Body of pancreas (tissue), 4 donors: Measurements from ENCODE around the gene MRPL27. TPM values are rescaled to one million over a fixed set of nuclear protein-coding genes. Genes with fewer than 3 reads are reported as not detected.

Source experiments
- ATAC-seq: fragments of 150-250 bp; one replicate; pipeline ENCODE4 v1.9.1; 2016
- DNase-seq, 4 donors: peaks; one replicate each; pipeline ENCODE4 v3.0.0-alpha.2; 2019
- H3K27ac ChIP-seq, 4 donors: fragments of 200-600 bp; sonication (generic); 1 replicate in 3 of 4; 2 replicates in 1 of 4; pipeline versions ENCODE4 v1.5.1 to v1.6.1; 2016 to 2019; ENCODE audit warnings: mild to moderate bottlenecking in 1 of 4, mixed read lengths in 1 of 4, moderate library complexity in 1 of 4
- H3K27me3 ChIP-seq, 2 donors: fragments of 200-600 bp; sonication (generic); one replicate each; pipeline ENCODE4 v1.6.0; 2016; ENCODE audit warnings: mild to moderate bottlenecking in 1 of 2
- H3K36me3 ChIP-seq, 2 donors: fragments of 200-600 bp; sonication (generic); replicated peaks in 1 of 2; 2 replicates each; pipeline ENCODE4 v1.5.1; 2016; ENCODE audit warnings: low read depth in 2 of 2; ENCODE audit not compliant: insufficient read depth in 1 of 2
- H3K4me1 ChIP-seq: fragments of 200-600 bp; sonication (generic); one replicate; pipeline ENCODE4 v1.6.0; 2016
- H3K4me3 ChIP-seq, 2 donors: fragments of 200-600 bp; sonication (generic); 1 replicate in 1 of 2; 2 replicates in 1 of 2; pipeline ENCODE4 v1.5.1; 2016 to 2019
- H3K9me3 ChIP-seq, 3 donors: fragments of 200-600 bp; sonication (generic); 1 replicate in 2 of 3; 2 replicates in 1 of 3; pipeline ENCODE4 v1.5.1; 2016
- CTCF ChIP-seq, 7 experiments: fragments of 450-650 bp in 4 of 7; fragments of 200-600 bp in 3 of 7; sonication (generic) in 3 of 7; IDR thresholded peaks; one replicate each; pipeline ENCODE4 v1.5.1; 2016 to 2019; ENCODE audit warnings: antibody characterized with exemption in 7 of 7
- POLR2A ChIP-seq, 3 donors: fragments of 450-650 bp; IDR thresholded peaks; one replicate each; pipeline ENCODE4 v1.6.1; 2016; ENCODE audit warnings: antibody characterized with exemption in 3 of 3, mild to moderate bottlenecking in 2 of 3
- WGBS, 2 donors: methylation state at CpG; one replicate each; pipeline ENCODE4 v1.1.5; 2017; 5-methylcytosine and 5-hydroxymethylcytosine counted together
- intact Hi-C: fragments of 100-400 bp; cut with DNase I; formaldehyde crosslinking; loops from one replicate; pipeline ENCODE4 v1.15.1; 2023
- small RNA-seq: library from RNA; depleted of rRNA; stranded (forward); fragments of <200 nt; gene quantifications from one replicate; pipeline ENCODE3, GENCODE V24; 2016
- total RNA-seq, 2 donors: library from RNA; depleted of rRNA; stranded (reverse); fragments of >200 nt; gene quantifications; one replicate each; pipeline ENCODE4 v1.1.0, GENCODE V29; 2016

Gene MRPL27
- total RNA-seq, 2 donors from 2014 or later, result 26.5 to 31.3 TPM

GRCh38 chr17:50323060-50323459 lies 49.9 kb downstream of the MRPL27 start:
- H3K9me3 ChIP-seq, result no peaks in the 10 kb centered on the region
- TF ChIP-seq CTCF (IDR thresholded peaks at IDR 0.05) (no peak), POLR2A (IDR thresholded peaks at IDR 0.05) (no peak)
- H3K27me3 ChIP-seq, result no peaks in the 10 kb centered on the region
- intact Hi-C loops, result no loop called here
- H3K4me3 ChIP-seq, result no peak overlapping the region
- 55 to 63% methylated on average over 5 of the region's 5 CpGs for WGBS, 2 donors
- H3K36me3 ChIP-seq, result no peaks in the 10 kb centered on the region
- DNase-seq, result no peak
- ATAC-seq, result no peak
- H3K27ac ChIP-seq, result no peak overlapping the region
- H3K4me1 ChIP-seq, result no peaks in the 10 kb centered on the region

- DNase-seq (no peak), ATAC-seq (no peak)
- Histone ChIP-seq H3K4me1 (no peaks in the 10 kb centered on the region), H3K9me3 (no peaks in the 10 kb centered on the region), H3K27me3 (no peaks in the 10 kb centered on the region), H3K4me3 (no peak overlapping the region), H3K36me3 (no peaks in the 10 kb centered on the region), H3K27ac (no peak overlapping the region)
- no peak for TF ChIP-seq POLR2A (IDR thresholded peaks at IDR 0.05)
- TF ChIP-seq CTCF (IDR thresholded peaks at IDR 0.05), result no peak
- WGBS, 2 donors, result 70 to 77% methylated on average over 7 of the region's 7 CpGs
- intact Hi-C loops, result no loop called here
Observed at GRCh38 chr17:50322271-50322670, 50.7 kb downstream of the MRPL27 start.

- no peak for DNase-seq
- no peak for TF ChIP-seq CTCF (IDR thresholded peaks at IDR 0.05)
- no peak for TF ChIP-seq POLR2A (IDR thresholded peaks at IDR 0.05)
- Histone ChIP-seq H3K27ac (no peak overlapping the region), H3K4me1 (no peaks in the 10 kb centered on the region), H3K27me3 (no peaks in the 10 kb centered on the region), H3K9me3 (no peaks in the 10 kb centered on the region), H3K4me3 (no peak overlapping the region), H3K36me3 (no peaks in the 10 kb centered on the region)
- WGBS, 2 donors, result 74 to 80% methylated on average over 12 of the region's 12 CpGs
- no peak for ATAC-seq
- intact Hi-C loops, result no loop called here
Observed at GRCh38 chr17:50319306-50320004, 53.5 kb downstream of the MRPL27 start.

GRCh38 chr17:50318501-50319285 lies 54.3 kb downstream of the MRPL27 start:
- Histone ChIP-seq H3K4me1 (no peaks in the 10 kb centered on the region), H3K9me3 (no peaks in the 10 kb centered on the region), H3K27ac (no peak overlapping the region), H3K4me3 (no peak overlapping the region), H3K36me3 (no peaks in the 10 kb centered on the region), H3K27me3 (no peaks in the 10 kb centered on the region)
- TF ChIP-seq POLR2A (IDR thresholded peaks at IDR 0.05), result no peak
- no peak for TF ChIP-seq CTCF (IDR thresholded peaks at IDR 0.05)
- 64 to 70% methylated on average over 9 to 10 of the region's 10 CpGs for WGBS, 2 donors
- no peak for ATAC-seq
- intact Hi-C loops, result no loop called here
- DNase-seq, result no peak

Small RNA genes lying within 50 kb of the gene (small RNA-seq; reads per million reads assigned to genes)
- not detected for gene RF00019

Other genes starting within 250 kb of the MRPL27 start
- not detected for gene SAMD14, start 243.0 kb downstream of the MRPL27 start, total RNA-seq
- 10 to 100 TPM; 20.0 to 31.0 TPM for gene PPP1R9B, start 222.5 kb downstream of the MRPL27 start, total RNA-seq
- gene SGCA, start 207.2 kb downstream of the MRPL27 start, total RNA-seq, result 1 to 10 TPM in 1 of 2 donors, not detected in 1; 1.3 TPM
- 10 to 100 TPM; 11.2 to 62.3 TPM for gene COL1A1, start 171.6 kb downstream of the MRPL27 start, total RNA-seq
- gene TMEM92, start 98.7 kb downstream of the MRPL27 start, total RNA-seq, result not detected
- gene XYLT2, start 27.1 kb downstream of the MRPL27 start, total RNA-seq, result 10 to 100 TPM; 22.8 to 31.3 TPM
- gene EME1, start within 50 bp of the MRPL27 start, total RNA-seq, result not detected
- gene LRRC59, start 24.3 kb upstream of the MRPL27 start, total RNA-seq, result 100 to 1,000 TPM in 1 of 2 donors, 10 to 100 TPM in 1; 70.8 to 113 TPM
- 100 to 1,000 TPM in 1 of 2 donors, 10 to 100 TPM in 1; 18.7 to 120 TPM for gene ACSF2, start 53.0 kb upstream of the MRPL27 start, total RNA-seq
- 10 to 100 TPM in 1 of 2 donors, 1 to 10 TPM in 1; 8.8 to 13.2 TPM for gene CHAD, start 95.7 kb upstream of the MRPL27 start, total RNA-seq
- 10 to 100 TPM; 39.2 to 44.5 TPM for gene RSAD1, start 105.7 kb upstream of the MRPL27 start, total RNA-seq
- gene MYCBPAP, start 135.3 kb upstream of the MRPL27 start, total RNA-seq, result under 1 TPM in 1 of 2 donors, not detected in 1; 0.33 TPM
- 10 to 100 TPM; 11.9 to 20.1 TPM for gene EPN3, start 159.6 kb upstream of the MRPL27 start, total RNA-seq
- gene SPATA20, start 174.0 kb upstream of the MRPL27 start, total RNA-seq, result 10 to 100 TPM; 65.6 to 75.2 TPM
- gene CACNA1G, start 187.5 kb upstream of the MRPL27 start, total RNA-seq, result under 1 TPM; 0.26 to 0.33 TPM